ENCODE data around the gene TTLL6.
"Not testable (repeated sequence)": the region's sequence is repeated elsewhere in the genome, so short reads cannot be mapped to it uniquely, and the experiment has no call there.

DNA sequence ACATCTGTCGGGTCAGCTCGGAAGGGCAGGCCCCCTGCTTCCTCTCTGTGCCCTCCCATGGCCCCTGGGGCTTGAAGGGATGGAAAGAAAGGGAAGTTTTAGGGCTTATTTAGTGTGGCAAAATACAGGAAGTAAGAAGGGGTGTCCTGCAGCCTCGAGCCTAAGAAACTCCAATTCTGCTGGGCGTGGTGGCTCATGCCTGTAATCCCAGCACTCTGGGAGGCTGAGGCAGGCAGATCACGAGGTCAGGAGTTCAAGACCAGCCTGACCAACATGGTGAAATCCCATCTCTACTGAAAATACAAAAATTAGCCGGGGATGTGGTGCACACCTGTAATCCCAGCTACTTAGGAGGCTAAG lies 20.9 kb downstream of the TTLL6 start:
- TF ChIP-seq, protein P1, sequence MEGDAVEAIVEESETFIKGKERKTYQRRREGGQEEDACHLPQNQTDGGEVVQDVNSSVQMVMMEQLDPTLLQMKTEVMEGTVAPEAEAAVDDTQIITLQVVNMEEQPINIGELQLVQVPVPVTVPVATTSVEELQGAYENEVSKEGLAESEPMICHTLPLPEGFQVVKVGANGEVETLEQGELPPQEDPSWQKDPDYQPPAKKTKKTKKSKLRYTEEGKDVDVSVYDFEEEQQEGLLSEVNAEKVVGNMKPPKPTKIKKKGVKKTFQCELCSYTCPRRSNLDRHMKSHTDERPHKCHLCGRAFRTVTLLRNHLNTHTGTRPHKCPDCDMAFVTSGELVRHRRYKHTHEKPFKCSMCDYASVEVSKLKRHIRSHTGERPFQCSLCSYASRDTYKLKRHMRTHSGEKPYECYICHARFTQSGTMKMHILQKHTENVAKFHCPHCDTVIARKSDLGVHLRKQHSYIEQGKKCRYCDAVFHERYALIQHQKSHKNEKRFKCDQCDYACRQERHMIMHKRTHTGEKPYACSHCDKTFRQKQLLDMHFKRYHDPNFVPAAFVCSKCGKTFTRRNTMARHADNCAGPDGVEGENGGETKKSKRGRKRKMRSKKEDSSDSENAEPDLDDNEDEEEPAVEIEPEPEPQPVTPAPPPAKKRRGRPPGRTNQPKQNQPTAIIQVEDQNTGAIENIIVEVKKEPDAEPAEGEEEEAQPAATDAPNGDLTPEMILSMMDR (IDR thresholded peaks at IDR 0.05; ENCODE audit: low read depth, low read length, missing input control), result not testable (repeated sequence)
- TF ChIP-seq MAX (IDR thresholded peaks at IDR 0.05); REST (IDR thresholded peaks at IDR 0.05); SP1 (IDR thresholded peaks at IDR 0.05); TAF1 (conservative IDR thresholded peaks at IDR 0.05); FOXA1 (IDR thresholded peaks at IDR 0.05); RAD21 (IDR thresholded peaks at IDR 0.05); HNF4A (conservative IDR thresholded peaks at IDR 0.05); GABPA (IDR thresholded peaks at IDR 0.05 in 1 of 2, conservative IDR thresholded peaks at IDR 0.05 in 1 of 2): not testable (repeated sequence)
